K562 (cell line): ENCODE measurements around the gene EFNA2. TPM values are rescaled to one million over a fixed set of nuclear protein-coding genes. Genes with fewer than 3 reads are reported as not detected.

ENCODE experiments used
- FOXK1 ChIP-seq: sonication (generic); formaldehyde crosslinking; IDR thresholded peaks from 2 replicates; pipeline ENCODE4 v1.8.0; 2022; ENCODE audit warnings: missing genetic modification reagents, mild to moderate bottlenecking, borderline replicate concordance
- HCFC1 ChIP-seq: IDR thresholded peaks from 2 replicates; pipeline ENCODE4 v1.6.1; 2012; ENCODE audit warnings: low read depth, low read length, improper control_type of control experiment
- HDAC3 ChIP-seq: fragments of 450-650 bp; IDR thresholded peaks from 2 replicates; pipeline ENCODE4 v1.6.1; 2018; ENCODE audit warnings: borderline replicate concordance, mild to moderate bottlenecking, moderate library complexity; ENCODE audit not compliant: partially characterized antibody
- NCOA4 ChIP-seq: fragments of 450-650 bp; IDR thresholded peaks from 2 replicates; pipeline ENCODE4 v1.6.1; 2018; ENCODE audit warnings: mild to moderate bottlenecking; ENCODE audit not compliant: partially characterized antibody
- TAL1 ChIP-seq: fragments of 450-650 bp; IDR thresholded peaks from 2 replicates; pipeline ENCODE4 v1.6.1; 2016; ENCODE audit warnings: mild to moderate bottlenecking
- ZBTB17 ChIP-seq: fragments of 450-650 bp; formaldehyde crosslinking; IDR thresholded peaks from 2 replicates; pipeline ENCODE4 v1.4.0; 2020; ENCODE audit warnings: mild to moderate bottlenecking
- ZNF311 ChIP-seq: fragments of 250-450 bp; sonication (Bioruptor Pico); IDR thresholded peaks from 2 replicates; pipeline ENCODE4 v1.4.0; 2020; ENCODE audit warnings: mild to moderate bottlenecking, moderate library complexity
- ZNF324 ChIP-seq: fragments of 250-450 bp; sonication (Bioruptor Pico); IDR thresholded peaks from 2 replicates; pipeline ENCODE4 v1.4.0; 2020; ENCODE audit warnings: mild to moderate bottlenecking
- polyA plus RNA-seq, 8 experiments: library from polyadenylated mRNA; depleted of rRNA in 4 of 8; stranded (reverse) in 5 of 8; unstranded in 3 of 8; fragments of >200 nt; fragmentation: Nextera tagmentation in 2 of 8; fragmentation: Illumina TruSeq in 1 of 8; extraction: Ambion mirVana in 2 of 8; extraction: Trizol in 1 of 8; gene quantifications; 2 replicates each; pipeline versions ENCODE4 v1.2.1 to v1.2.3, GENCODE V29; 2011 to 2014; ENCODE audit warnings: inconsistent platforms in 1 of 8, missing spikeins in 1 of 8
- total RNA-seq, 7 experiments: library from RNA; depleted of rRNA in 6 of 7; stranded (reverse); fragments of >200 nt in 6 of 7; fragmentation: Illumina TruSeq in 2 of 7; extraction: Trizol in 2 of 7; gene quantifications; 2 replicates each; pipeline versions ENCODE4 v1.2.1 to v1.2.3, GENCODE V29; 2011 to 2021; ENCODE audit warnings: low replicate concordance in 1 of 7
- TF ChIP-seq, protein P1 (sequence below): fragments of 450-650 bp; IDR thresholded peaks from 2 replicates; pipeline ENCODE4 v1.6.1; 2016; ENCODE audit warnings: low read depth
- TF ChIP-seq, protein P2 (sequence below): IDR thresholded peaks from 3 replicates; pipeline ENCODE4 v1.6.1; 2011; ENCODE audit warnings: borderline replicate concordance, mild to moderate bottlenecking; ENCODE audit not compliant: insufficient read length, insufficient read depth
- TF ChIP-seq, protein P3 (sequence below), 2 experiments: IDR thresholded peaks; 2 replicates each; pipeline ENCODE4 v1.6.1; 2011; ENCODE audit warnings: borderline replicate concordance in 1 of 2, control low read depth in 1 of 2, low read depth in 1 of 2, low read length in 1 of 2, mild to moderate bottlenecking in 1 of 2, mixed read lengths in 1 of 2, moderate library complexity in 1 of 2; ENCODE audit not compliant: insufficient read depth in 1 of 2, insufficient read length in 1 of 2, poor library complexity in 1 of 2, severe bottlenecking in 1 of 2; ENCODE audit errors: extremely low read depth in 1 of 2
- TF ChIP-seq, protein P4 (sequence below): fragments of 250-450 bp; sonication (Bioruptor Pico); IDR thresholded peaks from 2 replicates; pipeline ENCODE4 v1.8.0; 2022; ENCODE audit warnings: inconsistent platforms, mild to moderate bottlenecking, moderate library complexity, borderline replicate concordance
- TF ChIP-seq, protein P5 (sequence below): fragments of 200-800 bp; sonication (Bioruptor generic); IDR thresholded peaks from 2 replicates; pipeline ENCODE4 v1.6.1; 2017; ENCODE audit warnings: missing genetic modification characterization, missing compliant biosample characterization

The EFNA2 gene
- total and polyA plus RNA-seq, 9 of the 15 experiments (the other 6 are each of a cell fraction or from before 2014, with no cell fraction given): 0.11 to 0.44 (median 0.15) TPM; not detected in 6

DNA sequence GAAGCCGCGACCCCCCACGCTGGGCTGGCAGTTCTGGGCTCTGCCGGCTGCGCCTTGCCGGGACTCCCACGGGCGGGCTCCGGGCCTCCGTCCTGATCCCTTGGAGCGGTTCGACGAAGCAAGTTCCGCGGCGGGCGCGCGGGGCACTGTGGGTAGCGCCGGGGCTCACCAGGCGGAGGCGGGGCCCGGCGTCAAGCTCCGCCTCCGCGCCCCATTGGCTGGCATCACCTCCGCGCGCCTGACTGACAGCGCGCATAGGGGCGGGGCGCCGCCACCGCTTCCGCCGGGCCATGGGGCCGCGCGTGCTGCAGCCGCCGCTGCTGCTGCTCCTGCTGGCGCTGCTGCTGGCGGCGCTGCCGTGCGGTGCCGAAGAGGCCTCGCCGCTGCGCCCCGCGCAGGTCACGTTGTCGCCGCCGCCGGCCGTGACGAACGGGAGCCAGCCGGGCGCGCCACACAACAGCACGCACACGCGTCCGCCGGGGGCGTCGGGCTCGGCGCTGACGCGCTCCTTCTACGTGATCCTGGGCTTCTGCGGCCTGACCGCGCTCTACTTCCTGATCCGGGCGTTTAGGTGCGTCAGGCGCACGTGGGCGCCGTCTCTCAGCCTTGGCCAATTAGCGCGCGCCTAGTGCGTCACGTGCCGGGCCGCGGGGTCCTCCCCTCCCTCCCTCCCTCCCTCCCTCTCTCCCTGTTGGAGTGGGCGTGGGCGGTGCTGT is 10.3 kb upstream of the EFNA2 start, which contains the start of gene FAM174C (continued):
- TF ChIP-seq, protein P1, sequence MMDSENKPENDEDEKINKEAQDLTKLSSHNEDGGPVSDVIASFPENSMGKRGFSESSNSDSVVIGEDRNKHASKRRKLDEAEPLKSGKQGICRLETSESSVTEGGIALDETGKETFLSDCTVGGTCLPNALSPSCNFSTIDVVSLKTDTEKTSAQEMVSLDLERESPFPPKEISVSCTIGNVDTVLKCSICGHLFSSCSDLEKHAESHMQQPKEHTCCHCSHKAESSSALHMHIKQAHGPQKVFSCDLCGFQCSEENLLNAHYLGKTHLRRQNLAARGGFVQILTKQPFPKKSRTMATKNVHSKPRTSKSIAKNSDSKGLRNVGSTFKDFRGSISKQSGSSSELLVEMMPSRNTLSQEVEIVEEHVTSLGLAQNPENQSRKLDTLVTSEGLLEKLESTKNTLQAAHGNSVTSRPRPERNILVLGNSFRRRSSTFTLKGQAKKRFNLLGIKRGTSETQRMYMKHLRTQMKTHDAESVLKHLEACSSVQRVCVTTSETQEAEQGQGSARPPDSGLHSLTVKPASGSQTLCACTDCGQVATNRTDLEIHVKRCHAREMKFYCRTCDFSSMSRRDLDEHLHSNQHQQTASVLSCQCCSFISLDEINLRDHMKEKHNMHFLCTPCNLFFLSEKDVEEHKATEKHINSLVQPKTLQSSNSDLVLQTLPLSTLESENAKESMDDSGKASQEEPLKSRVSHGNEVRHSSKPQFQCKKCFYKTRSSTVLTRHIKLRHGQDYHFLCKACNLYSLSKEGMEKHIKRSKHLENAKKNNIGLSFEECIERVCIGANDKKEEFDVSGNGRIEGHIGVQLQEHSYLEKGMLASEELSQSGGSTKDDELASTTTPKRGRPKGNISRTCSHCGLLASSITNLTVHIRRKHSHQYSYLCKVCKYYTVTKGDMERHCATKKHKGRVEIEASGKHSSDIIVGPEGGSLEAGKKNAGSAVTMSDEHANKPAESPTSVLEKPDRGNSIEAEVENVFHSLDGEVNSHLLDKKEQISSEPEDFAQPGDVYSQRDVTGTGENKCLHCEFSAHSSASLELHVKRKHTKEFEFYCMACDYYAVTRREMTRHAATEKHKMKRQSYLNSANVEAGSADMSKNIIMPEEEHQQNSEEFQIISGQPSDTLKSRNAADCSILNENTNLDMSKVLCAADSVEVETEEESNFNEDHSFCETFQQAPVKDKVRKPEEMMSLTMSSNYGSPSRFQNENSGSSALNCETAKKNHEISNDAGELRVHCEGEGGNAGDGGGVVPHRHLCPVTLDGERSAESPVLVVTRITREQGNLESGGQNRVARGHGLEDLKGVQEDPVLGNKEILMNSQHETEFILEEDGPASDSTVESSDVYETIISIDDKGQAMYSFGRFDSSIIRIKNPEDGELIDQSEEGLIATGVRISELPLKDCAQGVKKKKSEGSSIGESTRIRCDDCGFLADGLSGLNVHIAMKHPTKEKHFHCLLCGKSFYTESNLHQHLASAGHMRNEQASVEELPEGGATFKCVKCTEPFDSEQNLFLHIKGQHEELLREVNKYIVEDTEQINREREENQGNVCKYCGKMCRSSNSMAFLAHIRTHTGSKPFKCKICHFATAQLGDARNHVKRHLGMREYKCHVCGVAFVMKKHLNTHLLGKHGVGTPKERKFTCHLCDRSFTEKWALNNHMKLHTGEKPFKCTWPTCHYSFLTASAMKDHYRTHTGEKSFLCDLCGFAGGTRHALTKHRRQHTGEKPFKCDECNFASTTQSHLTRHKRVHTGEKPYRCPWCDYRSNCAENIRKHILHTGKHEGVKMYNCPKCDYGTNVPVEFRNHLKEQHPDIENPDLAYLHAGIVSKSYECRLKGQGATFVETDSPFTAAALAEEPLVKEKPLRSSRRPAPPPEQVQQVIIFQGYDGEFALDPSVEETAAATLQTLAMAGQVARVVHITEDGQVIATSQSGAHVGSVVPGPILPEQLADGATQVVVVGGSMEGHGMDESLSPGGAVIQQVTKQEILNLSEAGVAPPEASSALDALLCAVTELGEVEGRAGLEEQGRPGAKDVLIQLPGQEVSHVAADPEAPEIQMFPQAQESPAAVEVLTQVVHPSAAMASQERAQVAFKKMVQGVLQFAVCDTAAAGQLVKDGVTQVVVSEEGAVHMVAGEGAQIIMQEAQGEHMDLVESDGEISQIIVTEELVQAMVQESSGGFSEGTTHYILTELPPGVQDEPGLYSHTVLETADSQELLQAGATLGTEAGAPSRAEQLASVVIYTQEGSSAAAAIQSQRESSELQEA: no peak
- TF ChIP-seq FOXK1 (CRISPR knock-in tag) (no peak), NCOA4 (no peak), ZNF311 (CRISPR knock-in tag) (no peak), TAL1 (no peak), ZBTB17 (CRISPR knock-in tag) (no peak), ZNF324 (CRISPR knock-in tag) (no peak), HCFC1 (peak; percentile 56), HDAC3 (no peak)
- TF ChIP-seq, protein P2, sequence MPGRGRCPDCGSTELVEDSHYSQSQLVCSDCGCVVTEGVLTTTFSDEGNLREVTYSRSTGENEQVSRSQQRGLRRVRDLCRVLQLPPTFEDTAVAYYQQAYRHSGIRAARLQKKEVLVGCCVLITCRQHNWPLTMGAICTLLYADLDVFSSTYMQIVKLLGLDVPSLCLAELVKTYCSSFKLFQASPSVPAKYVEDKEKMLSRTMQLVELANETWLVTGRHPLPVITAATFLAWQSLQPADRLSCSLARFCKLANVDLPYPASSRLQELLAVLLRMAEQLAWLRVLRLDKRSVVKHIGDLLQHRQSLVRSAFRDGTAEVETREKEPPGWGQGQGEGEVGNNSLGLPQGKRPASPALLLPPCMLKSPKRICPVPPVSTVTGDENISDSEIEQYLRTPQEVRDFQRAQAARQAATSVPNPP: no peak
- TF ChIP-seq, protein P3, sequence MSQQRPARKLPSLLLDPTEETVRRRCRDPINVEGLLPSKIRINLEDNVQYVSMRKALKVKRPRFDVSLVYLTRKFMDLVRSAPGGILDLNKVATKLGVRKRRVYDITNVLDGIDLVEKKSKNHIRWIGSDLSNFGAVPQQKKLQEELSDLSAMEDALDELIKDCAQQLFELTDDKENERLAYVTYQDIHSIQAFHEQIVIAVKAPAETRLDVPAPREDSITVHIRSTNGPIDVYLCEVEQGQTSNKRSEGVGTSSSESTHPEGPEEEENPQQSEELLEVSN (IDR thresholded peaks at IDR 0.05; ENCODE audit: borderline replicate concordance in 1 of 2, extremely low read depth in 1 of 2, insufficient read depth in 1 of 2, insufficient read length in 1 of 2, low read depth in 1 of 2, low read length in 1 of 2, poor library complexity in 1 of 2, severe bottlenecking in 1 of 2): peak; percentile 71 to 73
- TF ChIP-seq, protein P4, sequence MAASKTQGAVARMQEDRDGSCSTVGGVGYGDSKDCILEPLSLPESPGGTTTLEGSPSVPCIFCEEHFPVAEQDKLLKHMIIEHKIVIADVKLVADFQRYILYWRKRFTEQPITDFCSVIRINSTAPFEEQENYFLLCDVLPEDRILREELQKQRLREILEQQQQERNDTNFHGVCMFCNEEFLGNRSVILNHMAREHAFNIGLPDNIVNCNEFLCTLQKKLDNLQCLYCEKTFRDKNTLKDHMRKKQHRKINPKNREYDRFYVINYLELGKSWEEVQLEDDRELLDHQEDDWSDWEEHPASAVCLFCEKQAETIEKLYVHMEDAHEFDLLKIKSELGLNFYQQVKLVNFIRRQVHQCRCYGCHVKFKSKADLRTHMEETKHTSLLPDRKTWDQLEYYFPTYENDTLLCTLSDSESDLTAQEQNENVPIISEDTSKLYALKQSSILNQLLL: no peak
- TF ChIP-seq, protein P5, sequence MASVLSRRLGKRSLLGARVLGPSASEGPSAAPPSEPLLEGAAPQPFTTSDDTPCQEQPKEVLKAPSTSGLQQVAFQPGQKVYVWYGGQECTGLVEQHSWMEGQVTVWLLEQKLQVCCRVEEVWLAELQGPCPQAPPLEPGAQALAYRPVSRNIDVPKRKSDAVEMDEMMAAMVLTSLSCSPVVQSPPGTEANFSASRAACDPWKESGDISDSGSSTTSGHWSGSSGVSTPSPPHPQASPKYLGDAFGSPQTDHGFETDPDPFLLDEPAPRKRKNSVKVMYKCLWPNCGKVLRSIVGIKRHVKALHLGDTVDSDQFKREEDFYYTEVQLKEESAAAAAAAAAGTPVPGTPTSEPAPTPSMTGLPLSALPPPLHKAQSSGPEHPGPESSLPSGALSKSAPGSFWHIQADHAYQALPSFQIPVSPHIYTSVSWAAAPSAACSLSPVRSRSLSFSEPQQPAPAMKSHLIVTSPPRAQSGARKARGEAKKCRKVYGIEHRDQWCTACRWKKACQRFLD (CRISPR knock-in tag): peak; percentile 7; the same call in 1 of the 2 replicates
